Measurements from ENCODE around the gene FOXB2.

DNA sequence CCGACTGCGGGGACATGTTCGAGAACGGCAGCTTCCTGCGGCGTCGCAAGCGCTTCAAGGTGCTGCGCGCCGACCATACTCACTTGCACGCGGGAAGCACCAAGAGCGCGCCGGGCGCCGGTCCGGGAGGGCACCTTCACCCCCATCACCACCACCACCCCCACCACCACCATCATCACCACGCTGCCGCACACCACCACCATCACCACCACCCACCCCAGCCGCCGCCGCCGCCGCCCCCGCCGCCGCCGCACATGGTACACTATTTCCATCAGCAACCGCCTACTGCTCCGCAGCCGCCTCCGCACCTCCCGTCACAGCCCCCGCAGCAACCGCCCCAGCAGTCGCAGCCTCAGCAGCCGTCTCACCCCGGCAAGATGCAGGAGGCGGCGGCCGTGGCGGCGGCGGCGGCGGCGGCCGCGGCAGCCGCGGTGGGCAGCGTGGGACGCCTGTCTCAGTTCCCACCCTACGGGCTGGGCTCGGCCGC lies 514 bp downstream of the FOXB2 start:
- TF ChIP-seq CTCF (IDR thresholded peaks at IDR 0.05 in 4 of 5, conservative IDR thresholded peaks at IDR 0.05 in 1 of 5) (no peak), POLR2A (IDR thresholded peaks at IDR 0.05) (no peak)

Measured in gastrocnemius medialis (tissue), 4 donors.